SK-N-SH treated with all-trans-retinoic acid at 6 μM for 48 hours (cell line): ENCODE results near the gene ABI3BP.

Source experiments
- ARNTL ChIP-seq: fragments of 450-650 bp; formaldehyde crosslinking; IDR thresholded peaks from 2 replicates; pipeline ENCODE4 v1.5.0; 2020; ENCODE audit warnings: low read depth, mild to moderate bottlenecking, moderate library complexity, borderline replicate concordance
- ESRRG ChIP-seq: fragments of 250-450 bp; sonication (Bioruptor Pico); IDR thresholded peaks from 2 replicates; pipeline ENCODE4 v1.6.1; 2021; ENCODE audit warnings: mild to moderate bottlenecking
- PPARA ChIP-seq: fragments of 250-450 bp; sonication (Bioruptor Pico); IDR thresholded peaks from 2 replicates; pipeline ENCODE4 v1.5.0; 2020; ENCODE audit warnings: mild to moderate bottlenecking, borderline replicate concordance
- RARB ChIP-seq: fragments of 250-450 bp; sonication (Bioruptor Pico); IDR thresholded peaks from 2 replicates; pipeline ENCODE4 v1.8.0; 2021; ENCODE audit warnings: mild to moderate bottlenecking, moderate library complexity
- TOX ChIP-seq: fragments of 250-450 bp; sonication (Bioruptor Pico); IDR thresholded peaks from 2 replicates; pipeline ENCODE4 v1.8.0; 2021; ENCODE audit warnings: mild to moderate bottlenecking, moderate library complexity, borderline replicate concordance
- ZFP3 ChIP-seq: fragments of 250-450 bp; sonication (Bioruptor Pico); IDR thresholded peaks from 2 replicates; pipeline ENCODE4 v1.5.0; 2020; ENCODE audit warnings: mild to moderate bottlenecking, moderate library complexity
- ZNF70 ChIP-seq: fragments of 450-650 bp; formaldehyde crosslinking; IDR thresholded peaks from 2 replicates; pipeline ENCODE4 v1.5.0; 2020; ENCODE audit warnings: mild to moderate bottlenecking, moderate library complexity
- TF ChIP-seq, protein P1 (sequence below): fragments of 250-450 bp; sonication (Bioruptor Pico); IDR thresholded peaks from 2 replicates; pipeline ENCODE4 v1.5.1; 2020; ENCODE audit warnings: low read depth, mild to moderate bottlenecking, moderate library complexity
- TF ChIP-seq, protein P2 (sequence below): fragments of 250-450 bp; sonication (Bioruptor Pico); IDR thresholded peaks from 2 replicates; pipeline ENCODE4 v1.8.0; 2020; ENCODE audit warnings: mild to moderate bottlenecking, moderate library complexity, borderline replicate concordance
- TF ChIP-seq, protein P3 (sequence below): fragments of 250-450 bp; sonication (Bioruptor Pico); IDR thresholded peaks from 2 replicates; pipeline ENCODE4 v1.8.0; 2021; ENCODE audit warnings: low read depth, mild to moderate bottlenecking, moderate library complexity, borderline replicate concordance

DNA sequence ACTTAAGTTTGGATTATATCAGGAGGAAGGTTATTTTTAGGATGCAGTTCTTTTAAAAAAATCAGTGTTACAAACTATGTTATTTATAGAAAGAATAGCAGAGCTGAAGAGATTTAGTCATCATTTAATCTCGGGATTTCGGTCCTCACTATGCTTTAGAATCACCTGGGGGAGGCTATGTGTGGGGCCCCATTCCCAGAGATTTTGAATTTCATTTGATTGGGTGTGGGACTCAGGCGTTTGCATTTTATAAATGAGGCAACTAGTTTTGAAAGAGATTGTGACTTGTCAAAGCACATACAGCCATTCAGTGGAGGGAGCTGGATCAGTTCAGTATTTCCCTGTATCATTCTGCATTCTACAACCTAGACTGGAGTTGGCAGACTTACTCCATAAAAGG is 247.1 kb downstream of the ABI3BP start:
- TF ChIP-seq ZFP3 = no peak
- no peak for TF ChIP-seq TOX (CRISPR knock-in tag)
- TF ChIP-seq, protein P1, sequence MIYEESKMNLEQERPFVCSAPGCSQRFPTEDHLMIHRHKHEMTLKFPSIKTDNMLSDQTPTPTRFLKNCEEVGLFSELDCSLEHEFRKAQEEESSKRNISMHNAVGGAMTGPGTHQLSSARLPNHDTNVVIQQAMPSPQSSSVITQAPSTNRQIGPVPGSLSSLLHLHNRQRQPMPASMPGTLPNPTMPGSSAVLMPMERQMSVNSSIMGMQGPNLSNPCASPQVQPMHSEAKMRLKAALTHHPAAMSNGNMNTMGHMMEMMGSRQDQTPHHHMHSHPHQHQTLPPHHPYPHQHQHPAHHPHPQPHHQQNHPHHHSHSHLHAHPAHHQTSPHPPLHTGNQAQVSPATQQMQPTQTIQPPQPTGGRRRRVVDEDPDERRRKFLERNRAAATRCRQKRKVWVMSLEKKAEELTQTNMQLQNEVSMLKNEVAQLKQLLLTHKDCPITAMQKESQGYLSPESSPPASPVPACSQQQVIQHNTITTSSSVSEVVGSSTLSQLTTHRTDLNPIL (CRISPR knock-in tag) = no peak
- no peak for TF ChIP-seq ESRRG (CRISPR knock-in tag)
- TF ChIP-seq, protein P2, sequence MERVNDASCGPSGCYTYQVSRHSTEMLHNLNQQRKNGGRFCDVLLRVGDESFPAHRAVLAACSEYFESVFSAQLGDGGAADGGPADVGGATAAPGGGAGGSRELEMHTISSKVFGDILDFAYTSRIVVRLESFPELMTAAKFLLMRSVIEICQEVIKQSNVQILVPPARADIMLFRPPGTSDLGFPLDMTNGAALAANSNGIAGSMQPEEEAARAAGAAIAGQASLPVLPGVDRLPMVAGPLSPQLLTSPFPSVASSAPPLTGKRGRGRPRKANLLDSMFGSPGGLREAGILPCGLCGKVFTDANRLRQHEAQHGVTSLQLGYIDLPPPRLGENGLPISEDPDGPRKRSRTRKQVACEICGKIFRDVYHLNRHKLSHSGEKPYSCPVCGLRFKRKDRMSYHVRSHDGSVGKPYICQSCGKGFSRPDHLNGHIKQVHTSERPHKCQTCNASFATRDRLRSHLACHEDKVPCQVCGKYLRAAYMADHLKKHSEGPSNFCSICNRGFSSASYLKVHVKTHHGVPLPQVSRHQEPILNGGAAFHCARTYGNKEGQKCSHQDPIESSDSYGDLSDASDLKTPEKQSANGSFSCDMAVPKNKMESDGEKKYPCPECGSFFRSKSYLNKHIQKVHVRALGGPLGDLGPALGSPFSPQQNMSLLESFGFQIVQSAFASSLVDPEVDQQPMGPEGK (CRISPR knock-in tag) = no peak
- TF ChIP-seq RARB (CRISPR knock-in tag) = no peak
- TF ChIP-seq, protein P3, sequence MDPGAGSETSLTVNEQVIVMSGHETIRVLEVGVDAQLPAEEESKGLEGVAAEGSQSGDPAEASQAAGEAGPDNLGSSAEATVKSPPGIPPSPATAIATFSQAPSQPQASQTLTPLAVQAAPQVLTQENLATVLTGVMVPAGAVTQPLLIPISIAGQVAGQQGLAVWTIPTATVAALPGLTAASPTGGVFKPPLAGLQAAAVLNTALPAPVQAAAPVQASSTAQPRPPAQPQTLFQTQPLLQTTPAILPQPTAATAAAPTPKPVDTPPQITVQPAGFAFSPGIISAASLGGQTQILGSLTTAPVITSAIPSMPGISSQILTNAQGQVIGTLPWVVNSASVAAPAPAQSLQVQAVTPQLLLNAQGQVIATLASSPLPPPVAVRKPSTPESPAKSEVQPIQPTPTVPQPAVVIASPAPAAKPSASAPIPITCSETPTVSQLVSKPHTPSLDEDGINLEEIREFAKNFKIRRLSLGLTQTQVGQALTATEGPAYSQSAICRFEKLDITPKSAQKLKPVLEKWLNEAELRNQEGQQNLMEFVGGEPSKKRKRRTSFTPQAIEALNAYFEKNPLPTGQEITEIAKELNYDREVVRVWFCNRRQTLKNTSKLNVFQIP = no peak
- TF ChIP-seq ARNTL = no peak
- TF ChIP-seq PPARA = no peak
- no peak for TF ChIP-seq ZNF70 (CRISPR knock-in tag)
